ENCODE results near the gene DPYSL4. TPM values are rescaled to one million over a fixed set of nuclear protein-coding genes. Genes with fewer than 3 reads are reported as not detected.

DPYSL4 gene
- total and polyA plus RNA-seq, 2 of the 13 experiments (the other 11 are each of a cell fraction or from before 2014, with no cell fraction given) = 0.84 to 1.2 TPM

DNA sequence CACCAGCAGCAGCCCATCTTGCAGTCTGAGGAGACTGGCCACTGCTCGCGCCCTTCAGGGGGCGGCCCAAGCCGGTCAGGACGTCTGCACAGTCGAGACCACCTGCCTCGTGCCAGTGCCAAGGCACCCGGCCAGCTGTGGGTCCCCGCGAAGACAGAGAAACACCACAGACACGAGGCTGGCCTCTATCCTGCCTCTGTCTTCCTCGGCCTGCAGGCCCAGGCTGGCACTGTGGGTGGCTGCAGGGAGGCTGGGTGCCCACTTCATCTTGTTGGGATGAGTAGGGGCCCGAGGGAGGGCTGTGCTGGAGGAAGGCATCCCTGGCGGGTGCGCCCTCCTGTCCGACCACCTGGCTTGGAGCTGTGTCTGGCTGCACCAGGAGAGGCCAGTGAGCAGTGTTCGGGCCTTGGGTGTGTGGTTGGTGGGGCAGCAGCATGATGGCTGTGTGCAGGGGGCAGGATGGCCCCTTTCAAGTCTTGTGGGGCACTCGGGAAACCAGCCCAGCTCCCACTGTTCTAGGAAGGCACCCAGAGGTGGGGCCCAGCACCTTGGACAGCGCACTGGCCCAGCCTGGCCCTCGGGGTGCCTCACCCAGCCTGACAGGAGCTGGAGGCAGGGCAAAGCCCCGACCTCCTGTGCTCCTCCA lies 7.3 kb downstream of the DPYSL4 start (continued):
- TF ChIP-seq MXD1 (CRISPR knock-in tag; IDR thresholded peaks at IDR 0.05) (peak; percentile 64; the same call in 1 of the 2 replicates), ZNF343 (CRISPR knock-in tag; IDR thresholded peaks at IDR 0.05) (peak; percentile 49; the same call in 1 of the 2 replicates), EED (CRISPR knock-in tag; IDR thresholded peaks at IDR 0.05) (no peak), HCFC1 (IDR thresholded peaks at IDR 0.05; ENCODE audit: low read depth, low read length) (no peak), IRF2 (CRISPR knock-in tag; IDR thresholded peaks at IDR 0.05) (peak; percentile 24; the same call in 1 of the 2 replicates), GATAD1 (CRISPR knock-in tag; IDR thresholded peaks at IDR 0.05) (peak; percentile 54; the same call in 1 of the 2 replicates), GABPB1 (CRISPR knock-in tag; IDR thresholded peaks at IDR 0.05) (peak; percentile 44; the same call in 1 of the 2 replicates), NFRKB (IDR thresholded peaks at IDR 0.05) (no peak), JARID2 (CRISPR knock-in tag; IDR thresholded peaks at IDR 0.05; ENCODE audit: insufficient replicate concordance) (no peak), SAP130 (CRISPR knock-in tag; IDR thresholded peaks at IDR 0.05; ENCODE audit: low read depth) (peak; percentile 53; the same call in 1 of the 2 replicates), EZH2 (conservative IDR thresholded peaks at IDR 0.05; ENCODE audit: low read depth, low read length) (no peak), NPAS2 (CRISPR knock-in tag; IDR thresholded peaks at IDR 0.05; ENCODE audit: borderline replicate concordance) (no peak), FOSL2 (CRISPR knock-in tag; IDR thresholded peaks at IDR 0.05) (peak; percentile 38; the same call in 1 of the 2 replicates), IKZF1 (IDR thresholded peaks at IDR 0.05) (no peak)
- TF ChIP-seq, protein P1, sequence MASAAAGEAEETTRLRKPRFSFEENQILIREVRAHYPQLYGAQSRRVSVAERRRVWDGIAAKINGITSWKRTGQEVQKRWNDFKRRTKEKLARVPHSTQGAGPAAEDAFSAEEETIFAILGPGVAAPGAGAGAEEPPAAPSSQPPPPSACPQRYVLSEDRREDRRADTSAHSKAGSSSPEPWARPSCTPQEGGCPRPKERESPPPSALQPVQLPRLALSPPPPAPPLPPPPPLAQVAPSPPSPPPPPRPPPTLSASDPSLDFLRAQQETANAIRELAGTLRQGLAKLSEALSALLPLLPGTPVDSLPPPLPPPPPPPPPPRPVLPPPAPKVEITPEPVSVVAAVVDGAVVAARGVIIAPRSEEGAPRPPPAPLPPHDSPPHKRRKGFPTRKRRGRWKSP (CRISPR knock-in tag; IDR thresholded peaks at IDR 0.05) = 0 out of 2 replicates have a peak, but pooled peaks have one; percentile 33
- TF ChIP-seq, protein P2, sequence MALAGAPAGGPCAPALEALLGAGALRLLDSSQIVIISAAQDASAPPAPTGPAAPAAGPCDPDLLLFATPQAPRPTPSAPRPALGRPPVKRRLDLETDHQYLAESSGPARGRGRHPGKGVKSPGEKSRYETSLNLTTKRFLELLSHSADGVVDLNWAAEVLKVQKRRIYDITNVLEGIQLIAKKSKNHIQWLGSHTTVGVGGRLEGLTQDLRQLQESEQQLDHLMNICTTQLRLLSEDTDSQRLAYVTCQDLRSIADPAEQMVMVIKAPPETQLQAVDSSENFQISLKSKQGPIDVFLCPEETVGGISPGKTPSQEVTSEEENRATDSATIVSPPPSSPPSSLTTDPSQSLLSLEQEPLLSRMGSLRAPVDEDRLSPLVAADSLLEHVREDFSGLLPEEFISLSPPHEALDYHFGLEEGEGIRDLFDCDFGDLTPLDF (CRISPR knock-in tag; IDR thresholded peaks at IDR 0.05) = no peak
- TF ChIP-seq, protein P3, sequence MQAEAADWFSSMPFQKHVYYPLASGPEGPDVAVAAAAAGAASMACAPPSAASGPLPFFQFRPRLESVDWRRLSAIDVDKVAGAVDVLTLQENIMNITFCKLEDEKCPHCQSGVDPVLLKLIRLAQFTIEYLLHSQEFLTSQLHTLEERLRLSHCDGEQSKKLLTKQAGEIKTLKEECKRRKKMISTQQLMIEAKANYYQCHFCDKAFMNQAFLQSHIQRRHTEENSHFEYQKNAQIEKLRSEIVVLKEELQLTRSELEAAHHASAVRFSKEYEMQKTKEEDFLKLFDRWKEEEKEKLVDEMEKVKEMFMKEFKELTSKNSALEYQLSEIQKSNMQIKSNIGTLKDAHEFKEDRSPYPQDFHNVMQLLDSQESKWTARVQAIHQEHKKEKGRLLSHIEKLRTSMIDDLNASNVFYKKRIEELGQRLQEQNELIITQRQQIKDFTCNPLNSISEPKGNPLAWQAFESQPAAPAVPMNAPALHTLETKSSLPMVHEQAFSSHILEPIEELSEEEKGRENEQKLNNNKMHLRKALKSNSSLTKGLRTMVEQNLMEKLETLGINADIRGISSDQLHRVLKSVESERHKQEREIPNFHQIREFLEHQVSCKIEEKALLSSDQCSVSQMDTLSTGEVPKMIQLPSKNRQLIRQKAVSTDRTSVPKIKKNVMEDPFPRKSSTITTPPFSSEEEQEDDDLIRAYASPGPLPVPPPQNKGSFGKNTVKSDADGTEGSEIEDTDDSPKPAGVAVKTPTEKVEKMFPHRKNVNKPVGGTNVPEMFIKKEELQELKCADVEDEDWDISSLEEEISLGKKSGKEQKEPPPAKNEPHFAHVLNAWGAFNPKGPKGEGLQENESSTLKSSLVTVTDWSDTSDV (CRISPR knock-in tag; IDR thresholded peaks at IDR 0.05) = 0 out of 2 replicates have a peak, but pooled peaks have one; percentile 77
- TF ChIP-seq, protein P4, sequence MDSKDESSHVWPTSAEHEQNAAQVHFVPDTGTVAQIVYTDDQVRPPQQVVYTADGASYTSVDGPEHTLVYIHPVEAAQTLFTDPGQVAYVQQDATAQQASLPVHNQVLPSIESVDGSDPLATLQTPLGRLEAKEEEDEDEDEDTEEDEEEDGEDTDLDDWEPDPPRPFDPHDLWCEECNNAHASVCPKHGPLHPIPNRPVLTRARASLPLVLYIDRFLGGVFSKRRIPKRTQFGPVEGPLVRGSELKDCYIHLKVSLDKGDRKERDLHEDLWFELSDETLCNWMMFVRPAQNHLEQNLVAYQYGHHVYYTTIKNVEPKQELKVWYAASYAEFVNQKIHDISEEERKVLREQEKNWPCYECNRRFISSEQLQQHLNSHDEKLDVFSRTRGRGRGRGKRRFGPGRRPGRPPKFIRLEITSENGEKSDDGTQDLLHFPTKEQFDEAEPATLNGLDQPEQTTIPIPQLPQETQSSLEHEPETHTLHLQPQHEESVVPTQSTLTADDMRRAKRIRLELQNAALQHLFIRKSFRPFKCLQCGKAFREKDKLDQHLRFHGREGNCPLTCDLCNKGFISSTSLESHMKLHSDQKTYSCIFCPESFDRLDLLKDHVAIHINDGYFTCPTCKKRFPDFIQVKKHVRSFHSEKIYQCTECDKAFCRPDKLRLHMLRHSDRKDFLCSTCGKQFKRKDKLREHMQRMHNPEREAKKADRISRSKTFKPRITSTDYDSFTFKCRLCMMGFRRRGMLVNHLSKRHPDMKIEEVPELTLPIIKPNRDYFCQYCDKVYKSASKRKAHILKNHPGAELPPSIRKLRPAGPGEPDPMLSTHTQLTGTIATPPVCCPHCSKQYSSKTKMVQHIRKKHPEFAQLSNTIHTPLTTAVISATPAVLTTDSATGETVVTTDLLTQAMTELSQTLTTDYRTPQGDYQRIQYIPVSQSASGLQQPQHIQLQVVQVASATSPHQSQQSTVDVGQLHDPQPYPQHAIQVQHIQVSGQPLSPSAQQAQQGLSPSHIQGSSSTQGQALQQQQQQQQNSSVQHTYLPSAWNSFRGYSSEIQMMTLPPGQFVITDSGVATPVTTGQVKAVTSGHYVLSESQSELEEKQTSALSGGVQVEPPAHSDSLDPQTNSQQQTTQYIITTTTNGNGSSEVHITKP (CRISPR knock-in tag; IDR thresholded peaks at IDR 0.05; ENCODE audit: low read depth) = 0 out of 2 replicates have a peak, but pooled peaks have one; percentile 28
